Ascending aorta (tissue), 2 donors: ENCODE measurements around the gene CLEC4C. TPM values are rescaled to one million over a fixed set of nuclear protein-coding genes. Genes with fewer than 3 reads are reported as not detected.

Experiments used
- DNase-seq, 2 donors: peaks; one replicate each; pipeline ENCODE4 v3.0.0-alpha.2; 2019; ENCODE audit warnings: low spot score in 2 of 2
- H3K27ac ChIP-seq, 2 donors: fragments of 200-600 bp; sonication (generic); one replicate each; pipeline ENCODE4 v1.5.1; 2016 to 2017; ENCODE audit warnings: mild to moderate bottlenecking in 1 of 2
- H3K27me3 ChIP-seq: fragments of 200-600 bp; sonication (generic); one replicate; pipeline ENCODE4 v1.5.1; 2017
- H3K36me3 ChIP-seq, 2 donors: fragments of 200-600 bp; sonication (generic); one replicate each; pipeline ENCODE4 v1.5.1; 2016
- H3K4me1 ChIP-seq, 2 donors: fragments of 200-600 bp; sonication (generic); one replicate each; pipeline ENCODE4 v1.5.1; 2016 to 2017; ENCODE audit warnings: mild to moderate bottlenecking in 1 of 2
- H3K4me3 ChIP-seq, 2 donors: fragments of 200-600 bp; sonication (generic); one replicate each; pipeline ENCODE4 v1.5.1; 2016 to 2017; ENCODE audit warnings: mild to moderate bottlenecking in 1 of 2
- H3K9me3 ChIP-seq, 2 donors: fragments of 200-600 bp; sonication (generic); one replicate each; pipeline ENCODE4 v1.5.1; 2016
- intact Hi-C: fragments of 100-400 bp; cut with DNase I; formaldehyde crosslinking; loops from one replicate; pipeline ENCODE4 v1.15.1; 2023
- total RNA-seq: library from RNA; depleted of rRNA; stranded (reverse); fragments of >200 nt; gene quantifications from one replicate; pipeline ENCODE4 v1.1.0, GENCODE V29; 2016
- TF ChIP-seq, protein P1 (sequence below), 3 experiments: fragments of 200-600 bp in 2 of 3; fragments of 450-650 bp in 1 of 3; sonication (generic) in 2 of 3; IDR thresholded peaks; one replicate each; pipeline ENCODE4 v1.5.1; 2016 to 2019; ENCODE audit warnings: antibody characterized with exemption in 3 of 3, mild to moderate bottlenecking in 1 of 3, moderate library complexity in 1 of 3

Gene CLEC4C
- total RNA-seq, 1 donor from 2014 or later: not detected

- no peak overlapping the region for H3K27ac ChIP-seq
- no peak for DNase-seq
Measured at GRCh38 chr12:7694556-7695236, 52.5 kb downstream of the CLEC4C start.

DNA sequence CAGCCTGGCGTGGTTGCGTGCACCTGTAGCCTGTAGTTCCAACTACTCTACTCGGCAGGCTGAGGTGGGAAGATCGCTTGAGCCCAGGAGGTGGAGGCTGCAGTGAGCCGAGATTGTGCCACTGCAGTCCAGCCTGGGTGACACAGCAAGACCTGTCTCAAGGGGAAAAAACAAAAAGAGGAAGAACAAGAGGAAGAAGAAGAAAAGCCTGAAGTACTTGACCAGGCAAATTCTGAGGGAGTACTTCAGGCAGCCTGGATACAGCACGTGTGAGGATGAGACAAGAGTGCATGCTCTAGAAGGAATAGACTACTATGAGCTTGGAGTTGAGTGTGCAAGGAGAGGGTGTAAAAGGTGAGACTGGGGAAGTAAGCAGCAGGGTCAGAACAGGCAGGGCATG lies 53.4 kb downstream of the CLEC4C start:
- no peaks in the 10 kb centered on the region for H3K36me3 ChIP-seq
- H3K27me3 ChIP-seq: no peaks in the 10 kb centered on the region
- TF ChIP-seq, protein P1, sequence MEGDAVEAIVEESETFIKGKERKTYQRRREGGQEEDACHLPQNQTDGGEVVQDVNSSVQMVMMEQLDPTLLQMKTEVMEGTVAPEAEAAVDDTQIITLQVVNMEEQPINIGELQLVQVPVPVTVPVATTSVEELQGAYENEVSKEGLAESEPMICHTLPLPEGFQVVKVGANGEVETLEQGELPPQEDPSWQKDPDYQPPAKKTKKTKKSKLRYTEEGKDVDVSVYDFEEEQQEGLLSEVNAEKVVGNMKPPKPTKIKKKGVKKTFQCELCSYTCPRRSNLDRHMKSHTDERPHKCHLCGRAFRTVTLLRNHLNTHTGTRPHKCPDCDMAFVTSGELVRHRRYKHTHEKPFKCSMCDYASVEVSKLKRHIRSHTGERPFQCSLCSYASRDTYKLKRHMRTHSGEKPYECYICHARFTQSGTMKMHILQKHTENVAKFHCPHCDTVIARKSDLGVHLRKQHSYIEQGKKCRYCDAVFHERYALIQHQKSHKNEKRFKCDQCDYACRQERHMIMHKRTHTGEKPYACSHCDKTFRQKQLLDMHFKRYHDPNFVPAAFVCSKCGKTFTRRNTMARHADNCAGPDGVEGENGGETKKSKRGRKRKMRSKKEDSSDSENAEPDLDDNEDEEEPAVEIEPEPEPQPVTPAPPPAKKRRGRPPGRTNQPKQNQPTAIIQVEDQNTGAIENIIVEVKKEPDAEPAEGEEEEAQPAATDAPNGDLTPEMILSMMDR (IDR thresholded peaks at IDR 0.05): no peak
- H3K27ac ChIP-seq: no peak overlapping the region
- DNase-seq: no peak
- intact Hi-C loops: no loop called here
- H3K4me3 ChIP-seq: no peak overlapping the region
- H3K4me1 ChIP-seq: no peaks in the 10 kb centered on the region
- H3K9me3 ChIP-seq: no peaks in the 10 kb centered on the region

More at GRCh38 chr12:7694556-7695236, 52.5 kb downstream of the CLEC4C start:
- intact Hi-C loops: no loop called here
- no peaks in the 10 kb centered on the region for H3K36me3 ChIP-seq
- H3K4me3 ChIP-seq: no peak overlapping the region
- H3K4me1 ChIP-seq: no peaks in the 10 kb centered on the region
- no peaks in the 10 kb centered on the region for H3K27me3 ChIP-seq
- TF ChIP-seq, protein P1 (IDR thresholded peaks at IDR 0.05): no peak
- no peaks in the 10 kb centered on the region for H3K9me3 ChIP-seq

DNA sequence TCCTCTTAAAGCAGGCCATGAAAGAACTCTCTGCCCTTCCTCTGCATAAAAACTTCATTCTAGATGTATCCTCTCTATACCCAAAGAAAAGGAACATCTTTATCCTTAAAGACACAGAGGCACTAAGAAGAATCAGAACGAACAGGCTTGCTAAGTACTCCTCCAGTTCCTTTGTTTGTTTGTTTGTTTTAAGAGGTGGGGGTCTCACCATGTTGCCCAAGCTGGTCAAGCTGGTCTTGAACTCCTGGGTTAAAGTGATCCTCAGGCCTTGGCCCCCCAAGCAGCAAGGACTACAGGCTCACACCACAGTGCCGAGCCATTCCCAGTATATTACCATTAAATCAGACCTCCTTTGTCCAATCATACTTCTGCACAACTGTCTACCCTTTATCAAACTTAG lies 65.6 kb downstream of the CLEC4C start:
- intact Hi-C loops: no loop called here
- H3K36me3 ChIP-seq: no peaks in the 10 kb centered on the region
- DNase-seq: no peak
- no peak overlapping the region for H3K27ac ChIP-seq
- no peaks in the 10 kb centered on the region for H3K4me1 ChIP-seq
- H3K27me3 ChIP-seq: no peaks in the 10 kb centered on the region
- H3K4me3 ChIP-seq: no peak overlapping the region
- H3K9me3 ChIP-seq: no peaks in the 10 kb centered on the region
- TF ChIP-seq, protein P1 (IDR thresholded peaks at IDR 0.05): no peak

Other genes with a start within 250 kb of the CLEC4C start
- 120 TPM for gene CD163, start 243.6 kb downstream of the CLEC4C start, total RNA-seq
- gene APOBEC1, start 81.5 kb downstream of the CLEC4C start, total RNA-seq: not detected
- gene GDF3, start 51.6 kb downstream of the CLEC4C start, total RNA-seq: not detected
- gene DPPA3, start 35.9 kb downstream of the CLEC4C start, total RNA-seq: not detected
- not detected for gene NANOGNB, start 17.8 kb upstream of the CLEC4C start, total RNA-seq
- gene NANOG, start 42.0 kb upstream of the CLEC4C start, total RNA-seq: not detected
- not detected for gene SLC2A14, start 125.5 kb upstream of the CLEC4C start, total RNA-seq
- gene SLC2A3, start 188.8 kb upstream of the CLEC4C start, total RNA-seq: 58.0 TPM